HCT116 (cell line): ENCODE results near the gene VIPR2. TPM values are rescaled to one million over a fixed set of nuclear protein-coding genes. Genes with fewer than 3 reads are reported as not detected.

Experiments
- ATAC-seq: fragments of 200-7000 bp; cut with Tn5 transposase; 2 replicates; pipeline ENCODE4 v1.9.1; 2020; ENCODE audit warnings: mild to moderate bottlenecking, moderate library complexity
- BruUV-seq: library from RNA; stranded (reverse); fragments of 400-500 nt; replicated peaks from 2 replicates; lab custom pipeline; 2021; lab: Mats Ljungman, UMichigan
- CTCF ChIA-PET: fragments of 300-600 bp; sonication (Branson Sonifier 250); formaldehyde crosslinking; loops from one replicate; lab custom pipeline; 2021; ENCODE audit warnings: antibody characterized with exemption; lab: Charles Lee
- POLR2A ChIA-PET: fragments of 300-600, 350-600 bp; sonication (Branson Sonifier 250); formaldehyde crosslinking; loops from one replicate; lab custom pipeline; 2021; ENCODE audit warnings: antibody characterized with exemption; lab: Charles Lee
- RAD21 ChIA-PET, 2 experiments: fragments of 300-600 bp; sonication (Branson Sonifier 250); formaldehyde crosslinking; loops; one replicate each; lab custom pipeline; 2023; ENCODE audit warnings: low total read pairs in 2 of 2; ENCODE audit not compliant: uncharacterized antibody in 2 of 2, unreplicated experiment in 2 of 2, low non-redundant PET in 1 of 2; lab: Charles Lee
- DNase-seq: peaks from one replicate; pipeline ENCODE4 v3.0.0-alpha.2; 2010; ENCODE audit warnings: low read depth, low spot score
- H2AFZ ChIP-seq: fragments of 200-600 bp; shearing (Covaris generic), sonication (generic); 2 replicates; pipeline ENCODE4 v1.6.1; 2017; ENCODE audit warnings: low read depth, mixed run types, mixed read lengths, antibody characterized with exemption, low read length; ENCODE audit not compliant: poor library complexity, severe bottlenecking
- H3K27ac ChIP-seq: 2 replicates; pipeline ENCODE4 v1.5.1; 2012; ENCODE audit warnings: low read depth, low read length
- H3K27me3 ChIP-seq: fragments of 200-600 bp; sonication (generic); 2 replicates; pipeline ENCODE4 v1.6.1; 2016; ENCODE audit warnings: mixed run types, low read length, mixed read lengths; ENCODE audit not compliant: insufficient read depth
- H3K36me3 ChIP-seq, 2 experiments: fragments of 200-500 bp in 1 of 2; fragments of 200-600 bp in 1 of 2; sonication (Bioruptor generic) in 1 of 2; sonication (generic) in 1 of 2; 2 replicates each; pipeline versions ENCODE4 v1.5.1 to v1.6.1; 2014 to 2016; ENCODE audit warnings: low read length in 2 of 2, inconsistent platforms in 1 of 2, mixed read lengths in 1 of 2, mixed run types in 1 of 2; ENCODE audit not compliant: insufficient read depth in 2 of 2, control insufficient read depth in 1 of 2
- H3K4me1 ChIP-seq, 2 experiments: fragments of 200-600 bp in 1 of 2; sonication (generic) in 1 of 2; 2 replicates each; pipeline versions ENCODE4 v1.5.1 to v1.6.1; 2012 to 2017; ENCODE audit warnings: low read length in 2 of 2, inconsistent platforms in 1 of 2, mild to moderate bottlenecking in 1 of 2, mixed read lengths in 1 of 2, mixed run types in 1 of 2, moderate library complexity in 1 of 2; ENCODE audit not compliant: insufficient read depth in 2 of 2, control insufficient read depth in 1 of 2
- H3K4me2 ChIP-seq: fragments of 200-600 bp; sonication (generic); 2 replicates; pipeline ENCODE4 v1.6.1; 2017; ENCODE audit warnings: mixed run types, low read length, mixed read lengths
- H3K4me3 ChIP-seq, 2 experiments: fragments of 200-600 bp in 1 of 2; sonication (generic) in 1 of 2; replicated peaks in 1 of 2; 2 replicates each; pipeline ENCODE4 v1.5.1; 2011 to 2016; ENCODE audit warnings: low read length in 2 of 2, control low read depth in 1 of 2, low read depth in 1 of 2, mild to moderate bottlenecking in 1 of 2, mixed read lengths in 1 of 2, mixed run types in 1 of 2
- H3K79me2 ChIP-seq: fragments of 200-600 bp; sonication (generic); 2 replicates; pipeline ENCODE4 v1.6.1; 2017; ENCODE audit warnings: mild to moderate bottlenecking, mixed run types, low read length, moderate library complexity, mixed read lengths; ENCODE audit not compliant: insufficient read depth
- H3K9ac ChIP-seq: fragments of 200-600 bp; sonication (generic); 2 replicates; pipeline ENCODE4 v1.6.1; 2016; ENCODE audit warnings: low read length, mixed read lengths
- H3K9me2 ChIP-seq: fragments of 200-600 bp; sonication (generic), shearing (Covaris generic); 2 replicates; pipeline ENCODE4 v1.6.1; 2017; ENCODE audit warnings: mixed run types, mild to moderate bottlenecking, moderate library complexity; ENCODE audit not compliant: insufficient read depth
- H3K9me3 ChIP-seq, 2 experiments: fragments of 200-500 bp in 1 of 2; fragments of 200-600 bp in 1 of 2; sonication (Bioruptor generic) in 1 of 2; sonication (generic) in 1 of 2; 2 replicates each; pipeline ENCODE4 v1.6.1; 2014 to 2017; ENCODE audit warnings: low read length in 2 of 2, mixed read lengths in 2 of 2, inconsistent platforms in 1 of 2, low read depth in 1 of 2, mild to moderate bottlenecking in 1 of 2, mixed run types in 1 of 2, moderate library complexity in 1 of 2; ENCODE audit not compliant: control insufficient read depth in 1 of 2, insufficient read depth in 1 of 2
- H4K20me1 ChIP-seq: fragments of 200-600 bp; sonication (generic), shearing (Covaris generic); 2 replicates; pipeline ENCODE4 v1.6.1; 2017; ENCODE audit warnings: mixed run types, mild to moderate bottlenecking, moderate library complexity; ENCODE audit not compliant: insufficient read depth
- ATF3 ChIP-seq: IDR thresholded peaks from 2 replicates; pipeline ENCODE4 v1.6.1; 2012
- CBX3 ChIP-seq: IDR thresholded peaks from 2 replicates; pipeline ENCODE4 v1.6.1; 2012; ENCODE audit warnings: low read depth
- CEBPB ChIP-seq: IDR thresholded peaks from 2 replicates; pipeline ENCODE4 v1.6.1; 2012; ENCODE audit warnings: low read depth
- ELF1 ChIP-seq: IDR thresholded peaks from 2 replicates; pipeline ENCODE4 v1.6.1; 2012; ENCODE audit warnings: low read depth, borderline replicate concordance
- EZH2 ChIP-seq: fragments of 200-600 bp; sonication (generic); IDR thresholded peaks from 2 replicates; pipeline ENCODE4 v1.6.1; 2017; ENCODE audit warnings: antibody characterized with exemption, mixed run types
- EZH2phosphoT487 ChIP-seq: fragments of 200-600 bp; IDR thresholded peaks from 2 replicates; pipeline ENCODE4 v1.6.1; 2018; ENCODE audit warnings: antibody characterized with exemption, borderline replicate concordance
- FOSL1 ChIP-seq: IDR thresholded peaks from 2 replicates; pipeline ENCODE4 v1.6.1; 2012; ENCODE audit warnings: low read depth
- JUND ChIP-seq: IDR thresholded peaks from 2 replicates; pipeline ENCODE4 v1.6.1; 2012
- POLR2A ChIP-seq: IDR thresholded peaks from 2 replicates; pipeline ENCODE4 v1.7.0; 2011; ENCODE audit warnings: borderline replicate concordance; ENCODE audit not compliant: insufficient read depth, insufficient read length; ENCODE audit errors: extremely low read depth
- POLR2AphosphoS5 ChIP-seq: IDR thresholded peaks from 2 replicates; pipeline ENCODE4 v1.6.1; 2011; ENCODE audit warnings: mild to moderate bottlenecking, low read depth, low read length, moderate library complexity
- RAD21 ChIP-seq: IDR thresholded peaks from 2 replicates; pipeline ENCODE4 v1.6.1; 2012; ENCODE audit warnings: low read depth, mild to moderate bottlenecking
- REST ChIP-seq: IDR thresholded peaks from 2 replicates; pipeline ENCODE4 v1.6.1; 2012; ENCODE audit warnings: low read depth
- SP1 ChIP-seq: IDR thresholded peaks from 2 replicates; pipeline ENCODE4 v1.6.1; 2012; ENCODE audit warnings: low read depth
- SRF ChIP-seq: IDR thresholded peaks from 2 replicates; pipeline ENCODE4 v1.6.1; 2012; ENCODE audit warnings: low read depth
- TCF7L2 ChIP-seq: IDR thresholded peaks from 2 replicates; pipeline ENCODE4 v1.7.0; 2011; ENCODE audit warnings: borderline replicate concordance, inconsistent platforms; ENCODE audit not compliant: insufficient read depth, insufficient read length; ENCODE audit errors: extremely low read depth
- ZBTB33 ChIP-seq: IDR thresholded peaks from 2 replicates; pipeline ENCODE4 v1.6.1; 2011; ENCODE audit warnings: mild to moderate bottlenecking, low read length, moderate library complexity; ENCODE audit not compliant: insufficient replicate concordance; ENCODE audit errors: extremely low read depth
- ZNF274 ChIP-seq: fragments of 200-500 bp; sonication (Bioruptor generic); IDR thresholded peaks from 2 replicates; pipeline ENCODE4 v1.6.1; 2014; ENCODE audit warnings: mild to moderate bottlenecking, low read depth, low read length, inconsistent platforms
- intact Hi-C: fragments of 100-400 bp; cut with micrococcal nuclease; formaldehyde crosslinking; loops from 2 replicates; pipeline ENCODE4 v1.10.0; 2022
- total RNA-seq: library from RNA; stranded (reverse); gene quantifications from one replicate; pipeline ENCODE4 v1.2.1, GENCODE V29; 2021; ENCODE audit not compliant: unreplicated experiment

VIPR2 gene
- total RNA-seq, 1 experiment from 2014 or later, result 0.10 TPM

- Histone ChIP-seq H3K79me2 (no peaks in the 10 kb centered on the region), H3K9ac (no peak overlapping the region), H2AFZ (no peak overlapping the region), H3K4me2 (no peak overlapping the region), H3K9me3 (no peaks in the 10 kb centered on the region), H3K36me3 (no peaks in the 10 kb centered on the region), H3K4me1 (peaks cover 0 to 17% of the 10 kb centered on the region in 2 experiments; a peak in 2 of 4 replicates), H3K27ac (no peak overlapping the region), H4K20me1 (no peaks in the 10 kb centered on the region; the same call in 1 of the 2 replicates), H3K27me3 (peaks cover 26% of the 10 kb centered on the region), H3K9me2 (no peaks in the 10 kb centered on the region), H3K4me3 (no peak overlapping the region)
- ChIA-PET POLR2A (no interaction called here), RAD21 (no interaction called here), CTCF (no interaction called here)
- ATAC-seq (no peak), DNase-seq (no peak)
- intact Hi-C loops, result no loop called here
- no TSS peak for BruUV-seq
- no peak for TF ChIP-seq ATF3
- TF ChIP-seq ZNF274, result no peak
- no peak for TF ChIP-seq EZH2
- no peak for TF ChIP-seq POLR2AphosphoS5
- TF ChIP-seq SRF, result no peak
- TF ChIP-seq RAD21, result no peak
- no peak for TF ChIP-seq SP1
- TF ChIP-seq POLR2A, result no peak
- no peak for TF ChIP-seq ZBTB33
- TF ChIP-seq CEBPB, result no peak
- no peak for TF ChIP-seq ELF1
- TF ChIP-seq REST, result no peak
- TF ChIP-seq CBX3, result no peak
- TF ChIP-seq JUND, result no peak
- no peak for TF ChIP-seq FOSL1
- TF ChIP-seq TCF7L2, result no peak
- no peak for TF ChIP-seq EZH2phosphoT487
Measured at GRCh38 chr7:159108941-159109652, 35.6 kb downstream of the VIPR2 start.
